ENCODE results near the gene TMEM242.

TMEM242 gene

GRCh38 chr6:157333956-157334355 lies 10.6 kb upstream of the TMEM242 start:
- no peak for TF ChIP-seq ZFP3 (CRISPR knock-in tag; IDR thresholded peaks at IDR 0.05)
- no peak for TF ChIP-seq GLIS3 (CRISPR knock-in tag; IDR thresholded peaks at IDR 0.05)
- TF ChIP-seq ZNF70 (CRISPR knock-in tag; IDR thresholded peaks at IDR 0.05) = no peak
- no peak for TF ChIP-seq CSRNP3 (CRISPR knock-in tag; IDR thresholded peaks at IDR 0.05)
- no peak for TF ChIP-seq RARB (CRISPR knock-in tag; IDR thresholded peaks at IDR 0.05)
- TF ChIP-seq ZNF8 (CRISPR knock-in tag; IDR thresholded peaks at IDR 0.05) = no peak
- TF ChIP-seq SNAI2 (CRISPR knock-in tag; IDR thresholded peaks at IDR 0.05) = no peak
- no peak for TF ChIP-seq BACH2 (CRISPR knock-in tag; IDR thresholded peaks at IDR 0.05; ENCODE audit: borderline replicate concordance)
- TF ChIP-seq POU6F1 (CRISPR knock-in tag; IDR thresholded peaks at IDR 0.05; ENCODE audit: borderline replicate concordance, low read depth) = no peak
- no peak for TF ChIP-seq PPARA (CRISPR knock-in tag; IDR thresholded peaks at IDR 0.05; ENCODE audit: borderline replicate concordance)
- TF ChIP-seq ZNF565 (CRISPR knock-in tag; conservative IDR thresholded peaks at IDR 0.05; ENCODE audit: low read depth) = no peak
- no peak for TF ChIP-seq ZC3H10 (CRISPR knock-in tag; IDR thresholded peaks at IDR 0.05)
- ATAC-seq = no peak

DNA sequence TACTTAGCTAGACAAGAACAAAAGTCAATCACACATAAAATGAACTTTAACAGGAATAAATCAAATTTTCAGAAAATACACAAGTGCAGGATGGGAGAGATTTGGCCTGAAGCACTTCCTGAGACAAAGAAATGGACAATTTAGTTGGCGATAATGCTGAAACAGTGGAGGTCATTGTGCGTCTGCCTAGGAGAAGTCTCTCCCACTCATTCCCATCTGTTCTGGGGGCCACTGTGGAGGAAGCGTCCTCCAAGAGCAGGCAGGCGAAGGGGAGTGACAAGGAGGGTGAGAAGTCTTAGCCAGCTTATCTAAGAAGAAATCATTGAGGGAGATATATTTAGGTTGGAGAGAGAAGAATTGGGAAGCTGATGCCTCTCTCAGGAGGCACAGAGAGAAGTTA lies 10.2 kb upstream of the TMEM242 start:
- TF ChIP-seq TOX (CRISPR knock-in tag; IDR thresholded peaks at IDR 0.05; ENCODE audit: borderline replicate concordance) = no peak
- no peak for TF ChIP-seq ESRRG (CRISPR knock-in tag; IDR thresholded peaks at IDR 0.05)
- no peak for TF ChIP-seq ISL1 (CRISPR knock-in tag; IDR thresholded peaks at IDR 0.05)
- TF ChIP-seq PPARA (CRISPR knock-in tag; IDR thresholded peaks at IDR 0.05; ENCODE audit: borderline replicate concordance) = no peak
- no peak for TF ChIP-seq CREB5 (CRISPR knock-in tag; IDR thresholded peaks at IDR 0.05; ENCODE audit: low read depth)
- TF ChIP-seq SNAI2 (CRISPR knock-in tag; IDR thresholded peaks at IDR 0.05) = no peak
- no peak for TF ChIP-seq ZNF70 (CRISPR knock-in tag; IDR thresholded peaks at IDR 0.05)
- no peak for TF ChIP-seq ARNTL (CRISPR knock-in tag; IDR thresholded peaks at IDR 0.05; ENCODE audit: borderline replicate concordance, low read depth)
- no peak for TF ChIP-seq CSDC2 (CRISPR knock-in tag; IDR thresholded peaks at IDR 0.05)
- no peak for TF ChIP-seq ZFP30 (CRISPR knock-in tag; IDR thresholded peaks at IDR 0.05)
- TF ChIP-seq PATZ1 (CRISPR knock-in tag; IDR thresholded peaks at IDR 0.05; ENCODE audit: borderline replicate concordance) = no peak
- TF ChIP-seq RARB (CRISPR knock-in tag; IDR thresholded peaks at IDR 0.05) = no peak
- no peak for ATAC-seq

DNA sequence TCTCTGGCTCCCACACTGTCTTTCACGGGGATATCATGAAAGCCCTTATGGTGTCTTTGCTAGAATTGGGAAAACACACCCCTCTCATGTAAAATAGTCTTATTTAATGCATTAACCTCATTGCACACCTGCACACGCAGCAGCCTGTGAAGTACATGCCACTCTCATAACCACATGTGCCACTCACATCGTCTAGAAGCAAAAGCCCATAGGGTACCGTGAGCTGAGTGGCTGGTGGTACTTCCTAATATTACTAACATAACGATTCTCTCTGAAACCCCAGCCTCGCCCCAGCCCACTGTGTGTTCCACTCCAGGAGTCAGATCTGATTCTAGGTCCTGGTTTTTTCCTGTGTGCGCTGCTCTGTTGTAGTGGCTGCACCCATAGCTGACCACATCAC lies 9.5 kb upstream of the TMEM242 start:
- ATAC-seq = no peak
- TF ChIP-seq GLIS3 (CRISPR knock-in tag; IDR thresholded peaks at IDR 0.05) (no peak), CSRNP3 (CRISPR knock-in tag; IDR thresholded peaks at IDR 0.05) (no peak), ESRRG (CRISPR knock-in tag; IDR thresholded peaks at IDR 0.05) (no peak), ZFP30 (CRISPR knock-in tag; IDR thresholded peaks at IDR 0.05) (no peak), TOX (CRISPR knock-in tag; IDR thresholded peaks at IDR 0.05; ENCODE audit: borderline replicate concordance) (no peak), TCF4 (CRISPR knock-in tag; IDR thresholded peaks at IDR 0.05; ENCODE audit: borderline replicate concordance) (no peak), ZFP3 (CRISPR knock-in tag; IDR thresholded peaks at IDR 0.05) (no peak), PPARA (CRISPR knock-in tag; IDR thresholded peaks at IDR 0.05; ENCODE audit: borderline replicate concordance) (no peak), ZNF70 (CRISPR knock-in tag; IDR thresholded peaks at IDR 0.05) (no peak), SNAI2 (CRISPR knock-in tag; IDR thresholded peaks at IDR 0.05) (no peak), ZC3H10 (CRISPR knock-in tag; IDR thresholded peaks at IDR 0.05) (no peak), CSDC2 (CRISPR knock-in tag; IDR thresholded peaks at IDR 0.05) (no peak), ISL1 (CRISPR knock-in tag; IDR thresholded peaks at IDR 0.05) (no peak), RARB (CRISPR knock-in tag; IDR thresholded peaks at IDR 0.05) (no peak), OSR1 (CRISPR knock-in tag; IDR thresholded peaks at IDR 0.05) (no peak), BACH2 (CRISPR knock-in tag; IDR thresholded peaks at IDR 0.05; ENCODE audit: borderline replicate concordance) (no peak), ZNF8 (CRISPR knock-in tag; IDR thresholded peaks at IDR 0.05) (no peak), POU6F1 (CRISPR knock-in tag; IDR thresholded peaks at IDR 0.05; ENCODE audit: borderline replicate concordance, low read depth) (no peak), CREB5 (CRISPR knock-in tag; IDR thresholded peaks at IDR 0.05; ENCODE audit: low read depth) (no peak)
